KOPT-K1 (cell line): ENCODE data around the gene STK32B.

Experiments
- H3K27ac ChIP-seq: fragments of 200-600 bp; sonication (generic); 2 replicates; pipeline ENCODE4 v1.5.1; 2016; ENCODE audit warnings: antibody characterized with exemption, mild to moderate bottlenecking, low read depth, low read length; ENCODE audit not compliant: poor library complexity, severe bottlenecking
- H3K36me3 ChIP-seq: fragments of 200-600 bp; sonication (generic); 2 replicates; pipeline ENCODE4 v1.5.1; 2017; ENCODE audit warnings: antibody characterized with exemption, mild to moderate bottlenecking, low read length, moderate library complexity; ENCODE audit not compliant: insufficient read depth
- H3K9me3 ChIP-seq: fragments of 200-600 bp; sonication (generic); 2 replicates; pipeline ENCODE4 v1.5.1; 2017; ENCODE audit warnings: antibody characterized with exemption, low read length, mild to moderate bottlenecking; ENCODE audit not compliant: insufficient read depth, poor library complexity, severe bottlenecking

STK32B gene

DNA sequence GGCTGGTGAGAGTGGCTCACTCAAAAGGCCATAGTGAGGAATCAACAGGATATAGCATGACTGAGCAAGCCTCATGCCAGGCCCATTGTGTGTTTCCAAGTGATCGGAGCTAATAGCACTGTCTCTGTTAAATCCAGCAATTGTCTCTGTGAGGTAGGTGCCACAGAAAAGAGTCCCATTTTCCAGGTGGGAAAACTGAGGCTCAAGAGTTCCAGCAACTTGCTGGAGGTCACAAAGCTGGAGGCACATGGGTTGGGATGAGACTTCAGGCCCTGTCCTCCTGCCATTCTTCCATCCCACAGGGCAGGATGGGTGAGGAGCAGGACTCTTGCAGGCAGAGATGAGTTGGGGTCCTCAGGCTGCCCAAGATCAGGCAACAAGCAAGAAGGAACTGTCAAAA lies 30.9 kb upstream of the STK32B start:
- H3K36me3 ChIP-seq: no peaks in the 10 kb centered on the region
- no peaks in the 10 kb centered on the region for H3K9me3 ChIP-seq
- no peak overlapping the region for H3K27ac ChIP-seq

DNA sequence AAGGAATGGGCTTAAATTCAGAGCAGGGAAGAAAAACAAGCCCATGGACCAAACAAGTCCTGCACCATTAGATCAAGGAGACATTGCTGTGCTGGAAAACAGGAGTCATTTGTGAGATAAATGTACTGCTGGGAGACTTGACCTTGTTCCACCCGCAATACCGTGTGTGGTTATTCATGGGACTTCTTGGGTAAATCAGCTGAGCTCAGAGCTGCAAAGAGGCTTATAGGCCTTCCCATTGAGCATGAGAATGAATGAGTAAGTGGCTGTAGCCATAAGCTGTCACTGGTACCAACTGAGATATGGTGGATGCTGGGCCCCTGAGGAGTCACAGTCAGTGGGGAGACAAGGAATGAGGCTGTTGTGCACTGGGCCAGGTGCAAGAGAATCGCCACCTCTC lies 29.7 kb upstream of the STK32B start:
- H3K9me3 ChIP-seq: no peaks in the 10 kb centered on the region
- no peak overlapping the region for H3K27ac ChIP-seq
- no peaks in the 10 kb centered on the region for H3K36me3 ChIP-seq

DNA sequence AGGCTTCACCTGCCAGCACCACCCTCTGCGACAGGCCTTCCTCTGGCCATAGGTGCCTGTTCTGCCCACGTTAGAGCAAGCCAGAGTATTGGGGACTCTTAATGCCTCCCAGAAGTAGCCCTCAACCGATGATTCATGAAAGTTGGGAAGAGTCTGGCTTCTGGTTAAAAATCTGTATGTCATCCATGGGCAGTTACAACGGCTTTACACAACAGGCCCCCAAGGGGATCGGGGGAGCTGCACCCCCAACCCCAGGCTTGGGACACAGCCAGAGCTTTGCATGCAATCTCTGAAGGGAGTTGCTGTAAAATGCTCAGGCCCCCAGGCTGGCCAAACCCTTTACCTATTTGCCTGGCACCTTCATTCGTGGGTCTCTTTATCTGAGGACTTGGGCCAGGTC lies 26.6 kb upstream of the STK32B start:
- Histone ChIP-seq H3K36me3 (no peaks in the 10 kb centered on the region), H3K27ac (no peak overlapping the region), H3K9me3 (no peaks in the 10 kb centered on the region)

DNA sequence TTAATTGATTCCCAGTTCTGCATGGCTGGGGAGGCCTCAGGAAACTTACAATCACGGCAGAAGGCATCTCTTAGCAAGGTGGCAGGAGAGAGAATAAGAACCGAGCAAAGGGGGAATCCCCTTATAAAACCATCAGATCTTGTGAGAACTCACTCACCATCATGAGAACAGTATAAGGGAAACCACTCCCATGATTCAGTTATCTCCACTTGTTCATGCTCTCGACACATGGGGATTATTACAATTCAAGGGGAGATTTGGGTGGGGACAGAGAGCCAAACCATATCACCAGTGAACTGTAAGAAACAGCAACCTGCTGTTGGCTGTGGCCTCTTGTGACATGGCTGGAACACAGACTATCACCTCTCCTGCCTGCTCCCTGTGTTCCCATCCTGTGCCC lies 24.9 kb upstream of the STK32B start:
- Histone ChIP-seq H3K36me3 (no peaks in the 10 kb centered on the region), H3K27ac (no peak overlapping the region), H3K9me3 (no peaks in the 10 kb centered on the region)

DNA sequence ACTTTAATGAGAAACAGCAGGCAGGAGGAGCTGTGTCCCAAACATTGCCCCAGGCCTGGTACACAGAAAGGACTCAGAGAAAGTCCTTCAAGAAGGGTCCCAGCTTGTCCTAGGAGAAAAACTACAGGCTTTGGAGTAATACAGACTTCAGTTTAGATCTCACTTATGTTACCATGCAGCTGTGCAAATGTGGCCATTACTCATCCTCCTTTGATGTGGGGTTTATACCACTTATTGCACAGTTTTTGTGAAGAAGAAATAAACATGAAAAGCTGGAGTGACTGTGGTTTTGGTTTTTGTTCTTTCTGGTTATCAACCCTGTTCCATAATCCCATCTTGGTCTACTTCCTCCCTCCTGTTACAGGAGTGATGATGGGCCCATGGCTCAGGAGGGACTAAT lies 23.9 kb upstream of the STK32B start:
- H3K36me3 ChIP-seq: no peaks in the 10 kb centered on the region

DNA sequence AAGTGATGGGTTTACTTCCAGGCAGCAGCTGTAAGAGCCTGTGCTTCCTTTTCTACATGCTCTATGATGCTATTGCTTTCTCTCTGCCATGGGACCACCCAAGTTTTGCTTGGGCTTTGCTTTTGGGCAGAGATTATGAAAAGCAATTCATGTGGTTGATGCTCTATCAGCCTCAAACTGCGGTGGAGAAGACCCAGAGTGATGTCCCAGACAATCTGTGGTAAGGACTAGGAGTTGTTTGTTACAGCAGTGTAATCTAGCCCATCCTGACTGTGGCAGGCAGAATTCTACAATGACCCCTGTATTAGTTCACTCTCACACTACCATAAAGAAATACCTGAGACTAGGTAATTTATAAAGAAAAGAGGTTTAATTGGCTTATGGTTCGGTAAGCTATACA lies 22.8 kb upstream of the STK32B start:
- Histone ChIP-seq H3K27ac (no peak overlapping the region), H3K36me3 (no peaks in the 10 kb centered on the region), H3K9me3 (no peaks in the 10 kb centered on the region)

More for the DNA sequence above, 23.9 kb upstream of the STK32B start:
- Histone ChIP-seq H3K9me3 (no peaks in the 10 kb centered on the region), H3K27ac (no peak overlapping the region)

DNA sequence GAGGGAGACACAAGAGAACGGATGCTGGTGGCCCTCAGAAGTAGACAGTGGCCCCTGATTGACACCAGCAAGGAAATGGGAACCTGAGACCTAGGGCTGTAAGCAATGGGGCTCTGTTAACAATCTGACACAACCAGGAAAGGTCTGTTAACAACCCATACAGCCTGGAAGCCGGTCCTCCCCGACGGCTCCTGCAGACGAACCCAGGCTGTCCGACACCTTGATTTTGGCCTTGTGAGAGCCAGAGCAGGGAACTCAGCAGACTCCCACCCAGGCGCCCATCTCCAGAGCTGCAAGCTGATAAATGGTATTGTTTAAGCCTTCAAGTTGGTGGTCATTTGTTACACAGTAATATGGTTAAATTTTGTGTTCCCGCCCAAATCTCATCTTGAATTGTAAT lies 21.8 kb upstream of the STK32B start:
- Histone ChIP-seq H3K9me3 (no peaks in the 10 kb centered on the region), H3K27ac (no peak overlapping the region), H3K36me3 (no peaks in the 10 kb centered on the region)

DNA sequence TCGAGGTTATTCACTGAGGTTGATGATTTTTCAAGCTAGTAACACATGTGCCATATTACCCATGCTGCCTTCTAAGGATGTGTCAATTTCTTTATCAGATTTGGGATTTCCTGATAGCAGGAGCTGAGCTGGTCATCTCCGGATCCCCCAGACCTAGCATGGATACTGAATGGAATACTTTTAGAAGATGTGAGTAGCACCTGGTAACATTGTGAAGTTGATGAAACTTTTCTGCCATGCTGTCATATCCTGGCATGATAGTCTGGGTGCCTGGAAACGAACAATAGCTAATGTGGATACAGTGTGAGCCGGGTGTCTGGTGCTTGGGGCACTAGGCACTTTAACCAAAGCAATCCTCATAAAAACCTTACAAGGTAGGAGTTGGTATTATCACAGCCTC lies 21.1 kb upstream of the STK32B start:
- Histone ChIP-seq H3K27ac (no peak overlapping the region), H3K9me3 (no peaks in the 10 kb centered on the region), H3K36me3 (no peaks in the 10 kb centered on the region)

DNA sequence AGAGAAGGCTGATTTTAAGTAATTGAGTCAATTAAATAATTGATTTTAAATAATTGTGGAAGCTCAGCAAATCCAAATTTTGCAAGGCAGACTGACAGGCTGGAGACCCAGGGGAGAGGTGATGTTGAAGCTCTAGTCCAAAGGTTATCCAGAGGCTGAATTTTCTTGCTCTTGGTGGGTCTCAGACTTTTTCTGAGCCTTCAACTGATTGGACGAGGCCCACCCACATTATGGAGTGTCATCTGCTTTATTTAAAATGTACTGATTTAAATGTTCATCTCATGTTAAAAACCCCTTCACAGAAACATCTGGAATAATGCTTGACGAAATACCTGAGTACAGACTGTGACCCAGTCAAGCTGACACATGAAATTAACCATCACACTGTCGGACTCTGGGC lies 20.4 kb upstream of the STK32B start:
- Histone ChIP-seq H3K36me3 (no peaks in the 10 kb centered on the region), H3K9me3 (no peaks in the 10 kb centered on the region), H3K27ac (no peak overlapping the region)

DNA sequence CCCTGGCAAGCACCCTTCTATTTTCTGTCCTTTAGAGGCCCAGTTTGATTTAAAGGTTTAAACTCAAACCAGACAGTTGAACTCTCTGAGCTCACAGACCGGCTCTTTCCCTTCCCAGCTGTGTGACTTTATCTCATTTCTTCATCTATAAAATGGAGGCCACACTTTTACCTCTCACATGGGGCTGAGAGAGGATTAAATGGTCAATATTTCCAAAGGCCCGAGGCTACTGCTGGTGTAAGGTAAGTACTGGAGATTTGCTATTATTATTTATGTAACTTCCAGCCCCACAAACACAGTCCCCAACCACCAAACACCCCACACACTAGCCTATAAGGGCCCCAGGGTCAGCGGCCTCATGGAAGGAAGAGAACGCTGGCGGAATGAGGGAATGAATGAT lies 18.5 kb upstream of the STK32B start:
- no peak overlapping the region for H3K27ac ChIP-seq
- H3K9me3 ChIP-seq: no peaks in the 10 kb centered on the region
- H3K36me3 ChIP-seq: no peaks in the 10 kb centered on the region

DNA sequence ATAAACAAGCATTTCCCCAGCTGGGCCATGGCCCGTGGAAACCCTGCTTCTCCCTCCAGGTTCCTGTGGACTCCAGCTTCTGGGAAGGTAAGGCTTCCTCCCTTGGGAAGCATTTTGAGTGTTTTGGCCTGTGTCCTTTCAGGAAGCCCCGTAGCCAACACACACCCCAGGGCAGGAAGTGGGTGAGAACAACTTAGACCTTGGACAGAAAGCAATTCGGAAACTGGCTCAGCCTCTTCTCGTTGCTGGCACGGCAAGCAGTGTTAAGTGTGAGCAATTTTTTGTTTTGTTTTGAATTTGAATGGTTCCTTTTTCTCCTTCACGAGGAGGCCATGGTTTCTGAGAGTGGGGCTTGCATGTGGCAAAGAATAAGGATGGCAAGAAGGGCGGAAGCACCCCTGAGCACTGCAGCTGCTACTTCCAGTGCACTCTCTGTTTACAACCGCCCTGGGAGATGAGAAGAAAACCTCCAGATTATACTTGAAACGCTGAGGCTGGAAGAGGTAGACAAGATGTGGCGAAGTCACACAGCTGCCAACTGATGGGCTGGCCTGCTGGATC lies 17.9 kb upstream of the STK32B start:
- H3K36me3 ChIP-seq: no peaks in the 10 kb centered on the region
- no peak overlapping the region for H3K27ac ChIP-seq
- no peaks in the 10 kb centered on the region for H3K9me3 ChIP-seq

DNA sequence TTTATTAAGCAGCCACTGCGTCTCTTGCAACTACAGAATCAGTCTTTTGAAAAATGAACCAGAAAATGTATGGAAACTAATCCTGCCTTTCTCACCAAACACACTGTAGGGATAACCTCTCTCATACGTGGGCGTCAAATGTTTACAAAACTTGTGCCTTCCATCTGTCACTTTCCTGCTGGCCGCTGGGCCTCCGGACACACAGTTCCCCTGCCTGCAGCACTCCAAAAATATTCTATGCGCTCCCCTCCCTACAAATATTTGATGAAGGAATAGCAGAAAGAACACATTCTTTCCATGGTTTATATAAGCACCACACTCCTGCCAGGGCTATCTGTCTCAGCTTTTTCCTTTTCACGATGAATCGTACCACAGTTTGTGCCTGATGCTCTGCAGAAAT lies 17.1 kb upstream of the STK32B start:
- no peak overlapping the region for H3K27ac ChIP-seq
- H3K9me3 ChIP-seq: no peaks in the 10 kb centered on the region
- no peaks in the 10 kb centered on the region for H3K36me3 ChIP-seq

DNA sequence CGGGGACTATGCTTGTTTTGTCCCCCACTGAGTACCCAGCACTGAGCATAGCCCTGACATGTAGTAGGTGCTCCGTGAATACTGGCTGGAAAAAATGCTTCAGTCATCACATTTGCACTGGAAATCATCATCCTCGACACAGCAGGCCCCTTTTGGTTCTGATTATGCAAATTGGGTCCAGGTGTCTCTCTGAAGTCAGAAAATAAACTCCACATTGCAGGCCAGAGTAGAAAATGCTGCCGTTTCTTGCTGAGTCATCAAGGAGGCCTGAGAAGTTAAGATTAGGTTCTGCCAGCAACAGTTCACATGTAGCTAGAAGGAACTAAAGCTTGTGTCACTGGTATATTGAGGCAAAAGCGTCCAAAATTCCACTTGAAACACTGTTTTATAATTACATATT lies 15.0 kb upstream of the STK32B start:
- no peaks in the 10 kb centered on the region for H3K36me3 ChIP-seq
- no peaks in the 10 kb centered on the region for H3K9me3 ChIP-seq
- no peak overlapping the region for H3K27ac ChIP-seq

DNA sequence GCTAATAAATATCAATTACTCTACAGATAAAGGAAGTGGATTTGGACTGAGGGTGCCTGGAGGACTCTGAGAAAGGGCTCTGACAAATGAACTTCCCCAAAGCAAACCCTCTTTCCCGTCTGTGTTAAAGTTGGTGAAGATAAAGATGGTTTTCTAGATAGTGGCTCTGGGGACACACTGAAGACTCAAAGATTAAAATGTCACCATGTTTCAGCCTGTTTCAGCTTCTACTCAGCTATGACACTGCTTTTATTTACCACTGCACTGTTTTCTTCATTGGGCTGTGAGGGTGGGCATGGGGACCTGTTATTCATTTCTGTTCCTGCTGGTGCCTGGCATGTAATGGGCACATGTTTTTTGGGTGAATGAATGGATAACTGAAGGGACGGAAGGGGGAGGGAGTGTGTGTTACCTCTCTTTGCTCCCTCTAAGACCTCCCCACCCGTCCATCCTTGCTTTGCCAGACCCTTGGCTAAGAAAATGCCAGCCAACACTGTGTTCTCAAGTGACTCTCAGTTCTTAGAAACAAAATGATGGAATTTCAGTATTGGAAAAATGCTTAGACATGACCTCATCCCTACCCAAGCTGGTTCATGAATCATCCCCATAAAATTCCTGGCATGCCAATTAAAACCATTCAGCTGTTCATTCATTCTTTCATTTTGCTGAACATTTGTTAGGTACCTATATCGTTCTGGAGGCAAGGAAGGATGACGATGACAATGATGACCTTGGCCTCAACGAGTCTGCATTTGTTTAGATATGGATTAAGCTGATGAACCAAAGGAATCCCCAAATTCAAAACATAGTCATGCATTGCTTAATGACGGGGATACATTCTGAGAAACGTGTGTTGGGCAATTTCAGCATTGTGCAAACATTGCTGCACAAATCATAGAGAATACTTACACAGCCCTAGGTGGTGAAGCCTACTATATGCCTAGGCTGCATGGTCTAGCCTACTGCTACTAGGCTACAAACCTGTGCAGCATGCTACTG lies 13.4 kb upstream of the STK32B start:
- Histone ChIP-seq H3K36me3 (no peaks in the 10 kb centered on the region), H3K9me3 (no peaks in the 10 kb centered on the region), H3K27ac (no peak overlapping the region)

DNA sequence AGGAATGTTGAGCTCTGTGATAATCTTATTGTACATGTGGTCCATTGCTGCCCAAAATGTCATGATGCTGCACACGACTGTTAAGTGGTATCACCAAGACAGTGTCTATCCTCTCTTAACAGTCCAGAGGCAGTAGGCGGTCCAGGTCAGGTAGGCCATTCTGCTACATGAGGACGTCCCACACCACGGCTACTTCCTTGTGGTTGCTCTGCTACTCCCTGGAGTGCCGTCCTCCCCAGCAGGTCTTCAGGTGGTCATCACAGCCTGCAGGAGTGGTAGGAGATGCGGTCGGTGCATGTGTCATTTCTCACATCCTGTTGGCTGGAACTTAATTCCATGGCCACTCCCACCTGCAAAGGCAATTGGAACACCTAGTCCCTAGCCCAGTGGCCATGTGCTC lies 11.5 kb upstream of the STK32B start:
- no peaks in the 10 kb centered on the region for H3K9me3 ChIP-seq
- no peaks in the 10 kb centered on the region for H3K36me3 ChIP-seq
- no peak overlapping the region for H3K27ac ChIP-seq
